ENCODE data around the gene PGAM5. TPM values are rescaled to one million over a fixed set of nuclear protein-coding genes. Genes with fewer than 3 reads are reported as not detected.

Gene PGAM5
- total and polyA plus RNA-seq, 10 donors, result 8.2 to 28.8 (median 21.6) TPM

DNA sequence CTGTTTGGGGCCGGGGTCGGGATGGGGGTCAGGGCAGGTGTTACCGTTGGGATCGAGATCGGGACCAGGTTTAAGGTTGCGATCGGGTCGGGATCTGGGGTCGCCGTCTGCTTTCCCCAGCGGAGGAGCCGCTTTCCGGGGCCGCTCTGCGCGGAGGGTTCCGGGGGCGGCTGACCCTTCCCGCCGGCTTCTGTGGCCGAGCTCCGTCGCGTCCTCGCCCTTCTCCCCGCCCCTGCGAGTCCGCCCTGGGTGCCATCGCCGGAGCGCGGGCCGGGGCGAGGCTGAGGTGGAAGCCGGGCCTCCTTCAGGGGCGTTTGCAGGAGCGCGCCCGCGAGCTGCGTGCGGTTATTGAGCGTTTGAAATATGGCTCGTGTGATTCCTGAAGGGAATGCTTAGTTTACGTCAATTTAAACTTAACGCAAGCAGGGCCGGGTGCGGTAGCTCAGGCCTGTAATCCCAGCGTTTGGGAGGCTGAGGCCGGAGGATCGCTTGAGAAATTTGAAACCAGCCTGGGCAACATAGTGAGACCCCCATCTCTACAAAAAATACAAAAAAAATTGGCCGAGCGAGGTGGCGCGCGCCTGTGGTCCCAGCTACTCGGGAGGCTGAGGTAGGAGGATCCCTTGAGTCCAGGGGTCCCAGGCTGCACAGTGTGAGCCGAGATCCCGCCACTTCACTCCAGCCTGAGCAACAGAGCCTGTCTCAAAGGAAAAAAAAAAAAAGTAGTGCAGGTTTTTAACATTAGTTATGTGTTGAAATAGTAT is 620 bp downstream of the PGAM5 start:
- H3K27me3 ChIP-seq (replicated peaks in 1 of 7), result no peaks in the 10 kb centered on the region
- whole genome bisulfite sequencing, 5 donors, result 8 to 25% (median 8%) methylated on average over 21 to 59 of the region's 59 CpGs
- no peak for DNase-seq
- H3K36me3 ChIP-seq, result peaks cover 0 to 36% (median 12%) of the 10 kb centered on the region in 6 donors
- peaks cover 14 to 44% (median 31%) of the 10 kb centered on the region in 6 donors for H3K4me1 ChIP-seq
- TF ChIP-seq, protein P1, sequence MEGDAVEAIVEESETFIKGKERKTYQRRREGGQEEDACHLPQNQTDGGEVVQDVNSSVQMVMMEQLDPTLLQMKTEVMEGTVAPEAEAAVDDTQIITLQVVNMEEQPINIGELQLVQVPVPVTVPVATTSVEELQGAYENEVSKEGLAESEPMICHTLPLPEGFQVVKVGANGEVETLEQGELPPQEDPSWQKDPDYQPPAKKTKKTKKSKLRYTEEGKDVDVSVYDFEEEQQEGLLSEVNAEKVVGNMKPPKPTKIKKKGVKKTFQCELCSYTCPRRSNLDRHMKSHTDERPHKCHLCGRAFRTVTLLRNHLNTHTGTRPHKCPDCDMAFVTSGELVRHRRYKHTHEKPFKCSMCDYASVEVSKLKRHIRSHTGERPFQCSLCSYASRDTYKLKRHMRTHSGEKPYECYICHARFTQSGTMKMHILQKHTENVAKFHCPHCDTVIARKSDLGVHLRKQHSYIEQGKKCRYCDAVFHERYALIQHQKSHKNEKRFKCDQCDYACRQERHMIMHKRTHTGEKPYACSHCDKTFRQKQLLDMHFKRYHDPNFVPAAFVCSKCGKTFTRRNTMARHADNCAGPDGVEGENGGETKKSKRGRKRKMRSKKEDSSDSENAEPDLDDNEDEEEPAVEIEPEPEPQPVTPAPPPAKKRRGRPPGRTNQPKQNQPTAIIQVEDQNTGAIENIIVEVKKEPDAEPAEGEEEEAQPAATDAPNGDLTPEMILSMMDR (IDR thresholded peaks at IDR 0.05 in 8 of 11, conservative IDR thresholded peaks at IDR 0.05 in 3 of 11), result no peak
- TF ChIP-seq POLR2A (IDR thresholded peaks at IDR 0.05) (no peak), POLR2AphosphoS5 (IDR thresholded peaks at IDR 0.05) (no peak)
- peaks cover 0 to 32% (median 15%) of the 10 kb centered on the region in 8 donors for H3K9me3 ChIP-seq
- peak overlapping the region; percentile 64 to 98 (median 92) for H3K4me3 ChIP-seq
- intact Hi-C loops (cut with DNase I; ENCODE audit: low total_unique reads), result no loop called here
- H3K27ac ChIP-seq, result peak overlapping the region in 6 of 8 donors; percentile 32 to 93 (median 87)

DNA sequence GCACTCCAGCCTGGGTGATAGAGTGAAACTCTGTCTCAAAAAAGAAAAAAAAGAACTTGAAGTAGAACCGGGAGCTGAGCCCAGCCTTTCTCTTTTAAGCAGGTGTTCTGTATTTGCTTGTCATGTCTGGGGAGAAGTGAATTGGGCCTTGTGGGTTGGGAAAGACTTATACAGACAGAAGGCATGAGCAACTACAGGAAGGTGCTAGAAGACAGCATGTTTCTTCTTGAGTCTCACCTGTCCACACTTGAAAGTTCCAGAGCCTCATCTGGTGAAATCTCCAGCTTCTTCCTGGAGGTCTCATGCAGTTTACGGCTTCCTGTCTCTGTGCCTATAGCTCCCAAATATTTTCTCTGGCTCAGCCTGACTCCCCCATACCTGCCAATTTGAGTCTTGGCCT is 2.5 kb downstream of the PGAM5 start:
- Histone ChIP-seq H3K4me3 (no peak overlapping the region), H3K27ac (no peak overlapping the region), H3K27me3 (replicated peaks in 1 of 7) (no peaks in the 10 kb centered on the region), H3K9me3 (peaks cover 0 to 15% (median 7%) of the 10 kb centered on the region in 8 donors), H3K4me1 (peaks cover 14 to 44% (median 31%) of the 10 kb centered on the region in 6 donors), H3K36me3 (peaks cover 0 to 52% (median 27%) of the 10 kb centered on the region in 6 donors)
- no peak for DNase-seq
- TF ChIP-seq POLR2A (IDR thresholded peaks at IDR 0.05) (no peak), POLR2AphosphoS5 (IDR thresholded peaks at IDR 0.05) (no peak)
- TF ChIP-seq, protein P1 (IDR thresholded peaks at IDR 0.05 in 8 of 11, conservative IDR thresholded peaks at IDR 0.05 in 3 of 11), result no peak
- WGBS, 5 donors, result 64 to 80% (median 75%) methylated on average over 2 of the region's 2 CpGs
- intact Hi-C loops (cut with DNase I; ENCODE audit: low total_unique reads), result no loop called here

DNA sequence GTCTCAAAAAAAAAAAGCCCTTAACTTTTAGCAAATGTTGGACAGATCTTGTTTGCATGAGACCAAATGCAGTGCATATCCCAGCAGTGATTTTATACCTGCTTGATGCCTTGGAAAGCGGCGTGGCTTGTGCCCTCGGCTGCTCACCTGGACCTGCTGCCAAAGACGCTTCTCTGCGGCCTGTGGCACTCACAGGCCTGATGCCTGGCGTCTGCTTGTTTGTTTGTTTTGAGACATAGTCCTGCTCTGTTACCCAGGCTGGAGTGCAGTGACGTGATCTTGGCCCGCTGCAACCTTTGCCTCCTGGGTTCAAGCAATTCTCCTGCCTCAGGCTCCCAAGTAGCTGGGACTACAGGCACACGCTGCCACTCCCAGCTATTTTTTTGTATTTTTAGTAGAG is 5.2 kb downstream of the PGAM5 start:
- Histone ChIP-seq H3K27me3 (replicated peaks in 1 of 7) (no peaks in the 10 kb centered on the region), H3K4me1 (peaks cover 9 to 30% (median 22%) of the 10 kb centered on the region in 6 donors), H3K4me3 (no peak overlapping the region), H3K9me3 (no peaks in the 10 kb centered on the region), H3K27ac (no peak overlapping the region), H3K36me3 (peaks cover 0 to 75% (median 50%) of the 10 kb centered on the region in 6 donors)
- 82 to 92% (median 86%) methylated on average over 9 of the region's 9 CpGs for WGBS, 5 donors
- DNase-seq, result no peak
- intact Hi-C loops (cut with DNase I; ENCODE audit: low total_unique reads), result no loop called here
- TF ChIP-seq POLR2A (IDR thresholded peaks at IDR 0.05) (no peak), POLR2AphosphoS5 (IDR thresholded peaks at IDR 0.05) (no peak)
- TF ChIP-seq, protein P1 (IDR thresholded peaks at IDR 0.05 in 8 of 11, conservative IDR thresholded peaks at IDR 0.05 in 3 of 11), result no peak

DNA sequence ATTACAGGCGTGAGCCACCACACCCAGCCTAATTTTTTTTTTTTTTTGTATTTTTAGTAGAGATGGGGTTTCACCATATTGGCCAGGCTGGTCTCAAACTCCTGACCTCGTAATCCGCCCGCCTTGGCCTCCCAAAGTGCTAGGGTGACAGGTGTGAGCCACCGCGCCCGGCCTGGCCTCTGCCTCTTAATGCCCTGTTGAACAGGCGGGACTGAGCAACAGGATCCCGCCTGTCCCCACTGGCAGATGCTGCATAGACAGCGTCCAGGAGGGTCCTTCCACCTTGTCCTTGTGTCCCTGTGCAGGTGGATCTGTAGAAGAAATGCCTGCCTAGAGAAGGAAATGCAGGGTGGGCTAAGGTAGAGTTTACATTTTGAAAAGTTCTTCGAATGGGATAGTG is 5.7 kb downstream of the PGAM5 start:
- TF ChIP-seq POLR2A (IDR thresholded peaks at IDR 0.05), result no peak
- TF ChIP-seq POLR2AphosphoS5 (IDR thresholded peaks at IDR 0.05), result no peak
- TF ChIP-seq, protein P1 (IDR thresholded peaks at IDR 0.05 in 8 of 11, conservative IDR thresholded peaks at IDR 0.05 in 3 of 11), result no peak
- H3K27ac ChIP-seq, result no peak overlapping the region
- no peaks in the 10 kb centered on the region for H3K27me3 ChIP-seq (replicated peaks in 1 of 7)
- intact Hi-C loops (cut with DNase I; ENCODE audit: low total_unique reads), result no loop called here
- H3K4me1 ChIP-seq, result peaks cover 8 to 26% (median 19%) of the 10 kb centered on the region in 6 donors
- WGBS, 5 donors, result 78 to 90% (median 89%) methylated on average over 11 of the region's 11 CpGs
- DNase-seq, result no peak
- no peak overlapping the region for H3K4me3 ChIP-seq
- H3K9me3 ChIP-seq, result no peaks in the 10 kb centered on the region
- peaks cover 0 to 80% (median 55%) of the 10 kb centered on the region in 6 donors for H3K36me3 ChIP-seq
